Measurements from ENCODE around the gene VPS8. TPM values are rescaled to one million over a fixed set of nuclear protein-coding genes. Genes with fewer than 3 reads are reported as not detected.

VPS8 gene
- total and polyA plus RNA-seq, 11 donors, result 15.7 to 122 (median 74.3) TPM

DNA sequence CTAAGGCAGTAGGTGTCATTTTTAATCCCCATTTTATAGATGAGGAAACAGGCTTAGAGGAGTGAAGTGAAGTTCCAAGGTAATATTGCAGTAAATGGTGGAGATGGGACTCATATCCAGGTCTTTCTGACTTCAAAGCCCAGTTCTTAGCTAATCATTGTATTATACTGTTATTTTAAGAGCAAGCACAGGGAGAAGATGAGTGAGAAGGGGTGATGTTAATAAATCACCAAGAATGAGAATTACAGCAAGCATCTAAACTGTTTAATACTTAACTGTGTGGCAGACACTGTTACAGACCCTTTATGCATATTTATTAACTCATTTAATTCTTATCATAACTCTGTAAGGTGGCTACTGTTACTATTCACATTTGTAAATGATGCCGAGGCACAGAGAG is 61.2 kb downstream of the VPS8 start:
- Histone ChIP-seq H3K4me1 (no peaks in the 10 kb centered on the region), H3K27ac (no peak overlapping the region), H3K36me3 (peaks cover 0 to 95% (median 57%) of the 10 kb centered on the region in 9 donors), H3K9me3 (no peaks in the 10 kb centered on the region), H3K27me3 (no peaks in the 10 kb centered on the region), H3K4me3 (no peak overlapping the region)
- 86 to 89% (median 88%) methylated on average over 1 of the region's 1 CpG for WGBS, 4 donors
- DNase-seq (no peak), ATAC-seq (no peak)
- TF ChIP-seq POLR2A (IDR thresholded peaks at IDR 0.05) (no peak), CTCF (IDR thresholded peaks at IDR 0.05) (no peak)
- intact Hi-C loops (cut with DNase I), result loop anchor here in 1 of 10 donors (10.0 kb wide), 1 partner anchor 302 kb away; no protein-coding TSS in a partner anchor

GRCh38 chr3:184874709-184875644 is 63.0 kb downstream of the VPS8 start:
- DNase-seq (no peak), ATAC-seq (no peak)
- TF ChIP-seq POLR2A (IDR thresholded peaks at IDR 0.05) (no peak), CTCF (IDR thresholded peaks at IDR 0.05) (peak; percentile 43 to 78 (median 59))
- H3K27ac ChIP-seq, result no peak overlapping the region
- WGBS, 4 donors, result 73 to 80% (median 76%) methylated on average over 5 of the region's 5 CpGs
- intact Hi-C loops (cut with DNase I), result loop anchor here in 9 of 10 donors (1.0 to 10.0 kb wide), 4 partner anchors 300 to 302 kb away; no protein-coding TSS in a partner anchor
- H3K4me3 ChIP-seq, result no peak overlapping the region
- H3K4me1 ChIP-seq, result no peaks in the 10 kb centered on the region
- no peaks in the 10 kb centered on the region for H3K9me3 ChIP-seq
- H3K36me3 ChIP-seq, result peaks cover 0 to 95% (median 51%) of the 10 kb centered on the region in 9 donors
- no peaks in the 10 kb centered on the region for H3K27me3 ChIP-seq

- H3K4me1 ChIP-seq, result no peaks in the 10 kb centered on the region
- H3K27me3 ChIP-seq, result no peaks in the 10 kb centered on the region
- H3K4me3 ChIP-seq, result no peak overlapping the region
- TF ChIP-seq CTCF (IDR thresholded peaks at IDR 0.05) (no peak), POLR2A (IDR thresholded peaks at IDR 0.05) (no peak)
- intact Hi-C loops (cut with DNase I), result no loop called here
- peak in 2 of 4 donors; percentile 36 to 69 for ATAC-seq
- peaks cover 0 to 92% (median 55%) of the 10 kb centered on the region in 9 donors for H3K36me3 ChIP-seq
- no peak overlapping the region for H3K27ac ChIP-seq
- 69 to 95% (median 81%) methylated on average over 2 of the region's 2 CpGs for WGBS, 4 donors
- DNase-seq, result no peak
- no peaks in the 10 kb centered on the region for H3K9me3 ChIP-seq
Measured at GRCh38 chr3:184880276-184881019, 68.5 kb downstream of the VPS8 start.

Data from heart left ventricle (tissue), 16 donors.